Measurements from ENCODE around the gene PNMA6E.
"Not testable (repeated sequence)": the region's sequence is repeated elsewhere in the genome, so short reads cannot be mapped to it uniquely, and the experiment has no call there.

PNMA6E gene

DNA sequence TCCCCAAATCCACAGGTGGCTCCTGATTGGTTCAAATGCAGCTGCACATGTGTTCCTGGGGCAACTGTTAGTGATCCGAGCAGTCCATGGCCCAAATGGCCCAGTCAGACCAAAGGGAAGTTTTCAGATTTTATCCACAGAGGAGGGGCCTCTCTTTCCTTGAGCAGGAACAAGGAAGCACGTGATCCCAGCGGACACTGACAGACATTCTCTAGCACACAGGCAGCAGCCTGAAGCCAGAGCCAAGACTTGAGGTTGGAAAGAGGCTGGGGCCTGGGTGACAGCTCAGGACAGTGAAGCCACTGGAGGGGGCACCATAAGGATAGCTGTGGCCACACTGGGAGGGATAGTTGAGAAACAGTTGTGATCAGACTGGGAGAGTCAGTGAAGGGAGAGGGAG is 6.6 kb upstream of the PNMA6E start:
- no peak for DNase-seq

DNA sequence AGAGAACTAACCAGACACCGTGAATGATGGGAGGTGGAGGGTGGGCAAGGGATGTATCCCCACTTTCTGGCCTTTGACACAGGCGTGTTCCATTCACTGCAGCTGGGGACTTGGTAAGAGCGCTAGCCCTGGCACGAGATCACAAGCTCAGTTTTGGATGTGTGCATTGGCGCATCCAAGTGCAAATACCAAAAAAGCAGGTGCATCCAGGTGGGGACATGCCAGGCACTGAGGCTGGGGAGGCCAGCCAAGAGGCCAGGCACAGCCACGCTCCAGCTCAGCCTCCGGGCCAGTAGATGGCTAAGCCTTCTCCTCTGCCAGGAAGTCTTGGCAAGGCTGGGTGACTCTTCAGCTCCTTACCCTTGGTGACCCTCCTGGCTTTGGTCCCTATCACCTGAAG is 5.8 kb upstream of the PNMA6E start:
- no peak for DNase-seq

DNA sequence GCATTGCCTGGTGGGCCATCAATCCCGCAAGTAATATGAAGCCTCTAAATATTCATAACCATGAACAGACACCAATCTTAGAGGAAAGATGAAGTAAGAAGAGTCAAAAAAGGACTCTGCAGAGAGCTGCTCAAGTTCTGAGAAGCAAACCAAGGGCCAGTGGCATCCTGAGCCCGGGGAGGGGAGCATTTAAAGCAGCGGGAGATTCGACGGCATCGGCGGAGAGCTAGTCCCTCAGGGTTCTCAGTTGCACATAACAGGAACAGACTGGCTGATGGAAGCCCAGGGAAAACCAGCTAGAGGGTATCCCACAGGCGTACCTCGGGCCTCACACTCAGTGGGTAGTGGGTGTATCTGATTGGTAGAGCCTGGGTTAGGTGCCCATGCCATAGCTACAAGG is 4.9 kb upstream of the PNMA6E start:
- no peak for DNase-seq

DNA sequence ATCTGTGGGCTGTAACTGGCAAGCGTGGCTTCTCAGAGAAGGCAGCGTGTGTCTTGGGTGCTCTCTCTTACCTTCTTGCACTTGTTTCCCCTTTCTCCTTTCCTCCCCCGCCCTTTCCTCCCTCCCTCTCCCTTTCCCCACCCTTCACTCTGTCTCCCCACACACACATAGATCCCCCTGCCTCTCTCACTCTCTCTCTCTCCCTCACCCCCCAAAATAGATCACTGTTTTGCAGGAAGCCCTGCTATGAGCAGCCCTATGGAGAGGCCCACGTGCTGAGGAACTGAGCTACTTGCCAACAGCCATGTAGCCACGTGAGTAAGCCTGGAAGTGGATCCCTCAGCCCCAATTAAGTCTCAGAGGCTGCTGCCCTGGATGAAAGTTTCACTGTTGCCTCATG is 4.3 kb upstream of the PNMA6E start:
- DNase-seq, result no peak

DNA sequence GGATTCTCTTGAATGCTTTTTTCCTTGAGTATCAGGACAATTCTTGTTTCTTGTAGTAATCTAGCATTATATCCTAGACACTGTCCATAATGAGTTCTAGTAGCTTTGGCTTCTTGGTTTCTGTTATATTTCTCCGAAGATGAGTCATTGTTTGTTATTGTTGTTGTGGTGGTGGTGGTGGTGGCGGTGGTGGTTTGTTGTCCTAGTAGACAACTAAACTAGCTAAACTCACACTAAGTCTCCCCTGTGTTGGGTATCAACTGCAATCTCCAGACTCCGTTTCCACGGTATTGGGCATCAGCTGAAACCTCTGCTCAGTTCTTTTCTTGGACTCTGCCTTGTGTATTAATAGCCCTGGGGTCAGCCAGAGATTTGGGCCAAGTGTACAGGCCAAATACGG is 3.2 kb upstream of the PNMA6E start:
- DNase-seq, result not testable (repeated sequence)

DNA sequence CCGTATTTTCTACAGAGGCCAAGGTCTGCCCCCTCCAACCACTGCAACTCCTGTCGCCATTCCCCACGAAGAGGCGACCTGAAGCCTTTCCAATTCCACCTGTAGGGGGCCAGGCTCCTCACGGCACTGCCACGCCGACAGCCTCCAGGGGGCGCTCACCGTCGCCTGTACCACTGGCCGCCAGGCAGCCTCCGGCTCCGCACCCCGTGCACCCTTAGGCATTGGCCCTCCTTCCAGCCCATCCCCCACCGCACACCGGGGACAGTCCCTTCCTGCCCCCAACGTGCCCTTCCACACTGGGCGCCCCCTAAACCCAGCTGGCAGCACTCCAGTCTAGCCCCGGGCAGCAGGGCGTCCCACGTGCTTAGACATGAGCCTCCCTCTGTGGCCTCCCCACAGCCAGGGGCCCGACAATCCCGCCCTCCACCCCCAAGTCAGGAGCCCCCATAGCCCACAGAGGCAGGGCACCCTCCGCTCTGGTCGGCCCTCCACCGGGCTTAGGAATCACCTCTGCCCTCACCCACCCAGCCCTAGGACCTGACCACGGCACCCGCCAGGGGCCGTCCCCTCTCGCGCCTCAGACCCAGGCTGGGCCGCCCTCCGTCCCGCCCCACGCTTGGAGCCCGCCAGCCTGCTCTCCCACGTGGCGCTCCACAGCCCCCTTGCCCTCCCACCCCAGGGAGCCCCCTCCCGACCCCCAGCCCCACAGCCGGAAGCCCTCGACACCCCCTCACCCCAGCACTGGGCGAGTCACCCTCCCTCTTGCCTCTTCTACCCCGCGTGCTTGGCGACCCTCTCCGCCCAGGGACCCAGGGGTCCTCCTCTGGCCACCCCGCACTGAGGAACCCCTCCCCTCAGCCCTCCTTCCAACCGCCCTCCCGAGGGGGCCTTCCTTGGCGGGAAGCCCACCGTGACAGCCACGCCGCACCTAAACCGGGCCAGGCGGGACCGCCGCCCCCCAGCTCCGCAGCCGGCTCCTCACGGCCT is 711 bp downstream of the PNMA6E start:
- DNase-seq, result peak; percentile 58

DNA sequence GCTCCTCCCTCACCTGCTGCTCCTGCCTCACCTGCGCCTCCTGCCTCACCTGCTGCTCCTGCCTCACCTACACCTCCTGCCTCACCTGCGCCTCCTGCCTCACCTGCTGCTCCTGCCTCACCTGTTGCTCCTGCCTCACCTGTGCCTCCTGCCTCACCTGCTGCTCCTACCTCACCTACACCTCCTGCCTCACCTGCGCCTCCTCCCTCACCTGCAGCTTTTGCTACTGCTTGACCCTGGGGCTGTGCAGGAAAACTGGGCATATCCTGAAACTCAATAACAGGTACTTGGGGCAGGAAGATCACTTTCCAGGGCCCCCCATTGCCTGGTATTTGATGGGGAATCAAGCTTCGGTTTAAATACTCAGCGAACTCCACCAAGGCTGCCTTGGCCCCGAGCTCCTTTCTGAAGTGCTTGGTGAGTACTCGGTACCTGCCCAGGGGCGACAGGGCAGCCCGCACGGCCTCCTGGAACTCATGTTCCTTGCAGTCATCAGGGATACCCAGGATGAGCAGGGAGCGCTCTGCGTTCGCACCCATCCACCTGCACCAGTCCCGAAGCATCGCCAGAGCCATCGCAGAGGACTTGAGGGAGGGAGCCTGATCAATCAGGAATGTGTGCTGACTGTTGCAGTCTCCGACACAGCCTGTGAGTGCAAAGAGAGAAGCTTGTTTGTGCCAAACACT is 2.7 kb downstream of the PNMA6E start:
- DNase-seq, result no peak

DNA sequence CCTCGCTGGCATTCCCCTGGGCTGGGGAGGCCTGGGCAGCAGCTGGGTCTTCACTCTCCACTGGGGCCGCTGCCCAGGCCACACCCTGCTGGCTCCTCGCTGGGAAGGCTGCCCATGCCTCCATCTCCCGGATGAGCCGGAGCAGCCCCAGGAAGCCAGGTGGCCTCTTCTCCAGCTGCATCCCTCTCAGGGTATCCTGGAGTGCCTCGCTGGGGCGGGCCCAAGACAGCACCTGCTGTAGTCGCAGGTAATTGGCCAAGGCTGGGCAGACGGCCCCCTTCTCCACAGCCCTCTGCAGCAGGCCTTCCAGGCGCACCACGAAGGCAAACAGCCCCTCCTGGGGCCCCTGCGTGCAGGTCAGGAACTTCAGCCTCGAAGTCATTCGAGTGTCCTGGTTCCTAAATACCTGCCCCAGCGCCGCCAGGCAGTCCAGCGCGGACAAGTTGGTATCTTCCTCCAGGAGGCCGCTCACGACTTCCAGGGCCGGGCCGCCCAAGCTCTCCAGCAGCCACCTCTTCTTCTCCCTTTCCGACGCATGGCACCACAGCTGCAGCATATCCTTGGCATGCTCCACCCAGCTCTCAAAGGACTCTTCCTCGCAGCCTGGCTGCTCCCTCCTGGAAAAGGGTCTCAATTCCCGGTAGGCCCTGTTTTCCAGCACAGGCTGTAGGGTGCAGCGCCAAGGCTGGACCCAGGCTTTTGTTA is 3.7 kb downstream of the PNMA6E start:
- no peak for DNase-seq

DNA sequence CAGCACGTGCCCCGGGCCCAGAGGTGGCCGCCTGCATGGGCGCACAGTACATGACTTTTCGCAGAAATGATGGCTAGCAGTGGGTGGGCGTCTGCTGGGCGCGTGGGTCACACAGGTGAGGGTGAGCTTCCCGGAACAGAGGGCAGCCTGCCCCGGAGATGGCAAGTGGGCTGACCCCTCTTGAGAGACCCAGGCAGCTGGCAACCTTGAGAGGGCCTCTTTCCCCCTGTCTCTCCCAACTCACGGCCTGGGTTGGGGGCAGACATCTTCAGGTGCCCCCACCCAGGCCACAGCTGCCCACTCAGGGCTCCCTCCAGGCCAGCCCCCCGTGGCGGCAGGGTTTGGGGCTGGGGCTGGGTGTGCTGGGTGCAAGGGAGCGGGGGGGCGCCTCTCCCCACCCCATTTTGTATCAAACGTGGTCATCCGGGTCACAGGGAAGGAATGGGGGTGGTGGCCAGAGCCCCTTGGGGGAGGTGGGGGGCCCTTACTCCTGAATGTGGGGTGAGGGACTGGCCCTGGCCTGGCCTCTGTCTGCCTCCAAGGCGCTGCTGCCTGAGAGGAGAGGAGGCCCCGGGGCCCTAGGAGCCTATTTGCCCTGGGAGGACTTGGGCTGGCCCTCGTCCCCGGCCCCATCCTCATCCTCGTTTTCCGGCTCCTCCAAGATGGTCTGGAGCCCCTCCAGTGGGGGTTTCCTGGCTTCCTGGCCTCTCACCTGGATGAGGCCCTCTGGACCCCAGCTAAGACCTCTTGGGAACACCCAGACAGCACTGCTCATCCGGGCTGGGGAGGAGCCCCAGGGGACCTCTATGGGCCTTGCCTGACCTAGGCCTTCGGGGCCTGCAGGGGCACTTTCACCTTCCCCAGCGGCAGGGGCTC is 4.6 kb downstream of the PNMA6E start:
- DNase-seq, result no peak

DNA sequence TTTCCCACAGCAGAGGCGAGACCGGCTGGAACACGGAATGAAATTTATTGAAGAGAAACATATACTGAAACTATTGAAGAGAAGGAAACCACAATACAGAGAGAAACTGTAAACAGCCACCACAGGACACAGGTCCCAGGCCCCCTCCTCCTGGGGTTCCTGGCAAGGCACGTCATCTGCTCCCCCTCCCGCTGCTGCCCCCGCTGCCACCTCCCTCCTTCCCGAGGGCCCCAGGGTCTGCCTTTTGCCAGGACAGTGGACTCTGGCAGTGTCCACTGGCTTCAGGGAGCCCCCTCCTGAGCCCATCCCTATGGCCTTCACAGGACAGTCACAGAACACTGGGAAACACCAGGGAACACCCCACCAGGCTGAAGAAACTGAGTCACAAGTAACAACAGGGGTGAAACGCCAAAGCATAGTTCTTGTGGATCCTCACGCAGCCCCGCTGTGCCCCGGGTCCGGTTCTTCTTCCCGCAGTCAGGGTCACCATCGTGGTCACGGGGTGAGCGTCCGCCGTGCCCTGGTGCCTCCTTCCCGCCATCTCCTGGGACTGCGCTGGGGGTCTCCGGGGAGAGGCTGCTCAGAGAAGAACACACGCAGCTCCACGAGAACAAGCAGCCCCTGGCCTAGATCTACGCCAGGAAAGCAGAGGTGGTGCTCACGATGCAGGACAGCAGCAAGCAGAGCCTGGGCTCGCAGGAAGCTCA is 5.4 kb downstream of the PNMA6E start:
- no peak for DNase-seq

DNA sequence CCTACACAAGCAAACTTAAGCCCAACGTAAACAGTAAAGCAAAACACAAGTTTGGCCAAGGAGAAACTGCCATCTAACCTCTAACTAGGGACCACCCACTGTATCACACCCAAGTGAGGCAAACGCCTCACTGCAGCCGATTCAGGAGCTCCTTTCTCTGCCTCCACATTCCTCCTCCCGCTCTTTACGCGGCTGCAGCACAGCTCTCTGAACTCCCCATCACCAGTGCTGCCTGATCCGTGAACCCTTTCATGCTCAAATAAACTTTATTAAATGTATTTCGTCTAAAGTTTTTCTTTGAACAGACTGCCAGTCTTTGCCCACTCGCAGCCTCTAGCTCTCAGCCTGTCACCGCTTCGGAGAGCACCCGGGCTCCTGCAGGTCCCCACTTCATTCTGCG is 6.5 kb downstream of the PNMA6E start:
- DNase-seq, result no peak

DNA sequence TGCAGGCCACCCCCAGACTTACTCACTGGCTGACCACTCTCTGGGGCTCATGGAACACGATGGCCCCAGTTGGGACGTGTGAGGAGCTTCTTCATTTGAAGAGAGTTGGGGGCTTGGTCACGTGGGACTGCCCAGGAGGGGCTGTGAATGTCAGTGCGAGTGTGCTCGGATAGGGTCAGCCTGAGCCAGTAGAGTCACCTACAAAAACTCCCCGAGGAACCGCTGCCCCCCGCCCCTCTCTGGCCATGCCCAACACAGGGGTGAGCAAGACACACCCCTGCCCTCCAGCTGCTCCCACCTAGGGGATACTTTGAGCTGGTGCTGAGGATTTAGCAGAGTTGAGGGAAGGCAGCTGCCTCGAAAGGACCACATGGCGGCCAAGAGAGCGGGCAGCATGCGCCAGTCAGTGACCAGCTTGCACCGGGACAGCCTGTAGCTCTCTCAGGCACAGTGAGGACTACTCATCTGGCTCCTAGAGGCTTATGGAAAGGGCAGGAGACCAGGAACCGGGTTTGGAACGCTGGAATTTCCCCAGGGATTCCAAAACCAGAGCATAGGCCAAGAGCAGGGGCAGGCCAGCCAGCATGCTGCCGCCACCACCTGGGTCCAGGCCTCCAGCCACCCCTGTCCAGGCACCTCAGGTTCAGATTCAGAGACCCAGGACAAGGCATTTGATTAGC is 8.4 kb downstream of the PNMA6E start:
- DNase-seq, result no peak

DNA sequence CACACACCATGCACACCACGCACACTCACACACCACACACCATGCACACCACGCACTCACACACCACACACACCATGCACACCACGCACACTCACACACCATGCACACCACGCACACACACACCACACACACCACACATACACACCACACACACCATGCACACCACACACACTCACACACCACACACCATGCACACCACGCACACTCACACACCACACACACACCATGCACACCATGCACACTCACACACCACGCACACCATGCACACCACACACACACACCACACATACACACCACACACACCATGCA is 11.7 kb downstream of the PNMA6E start:
- DNase-seq, result not testable (repeated sequence)

DNA sequence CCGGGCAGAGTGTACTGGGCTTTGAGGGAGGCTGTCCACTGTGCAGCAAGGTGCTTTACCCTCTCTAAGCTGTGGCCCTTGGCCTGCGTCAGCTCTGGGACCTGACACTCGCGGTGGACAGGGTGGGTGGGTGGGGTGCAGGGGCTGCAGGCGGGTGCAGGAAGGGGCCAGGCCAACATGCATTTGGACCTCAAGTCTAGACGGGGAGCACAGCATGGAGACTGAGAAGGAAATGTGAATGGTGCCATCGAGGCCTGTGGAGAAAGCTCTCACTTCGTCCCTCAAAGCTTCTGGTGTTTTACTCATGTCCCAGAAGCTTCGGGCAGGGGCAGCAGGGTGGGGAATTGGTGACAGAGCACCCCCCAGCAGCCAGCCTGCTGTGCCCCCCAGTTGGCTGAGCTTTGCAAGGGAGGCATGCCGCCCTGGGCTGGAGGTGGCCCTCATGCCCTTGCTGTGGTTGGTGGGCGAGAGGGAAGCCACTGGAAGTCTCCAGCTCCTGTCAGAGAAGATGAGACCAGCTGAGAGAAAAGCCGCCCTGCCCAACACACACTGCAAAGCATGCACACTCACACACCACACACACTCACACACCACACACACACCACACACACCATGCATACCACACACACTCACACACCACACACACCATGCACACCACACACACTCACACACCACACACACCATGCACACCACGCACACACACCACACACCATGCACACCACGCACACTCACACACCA is 12.3 kb downstream of the PNMA6E start:
- DNase-seq, result no peak

DNA sequence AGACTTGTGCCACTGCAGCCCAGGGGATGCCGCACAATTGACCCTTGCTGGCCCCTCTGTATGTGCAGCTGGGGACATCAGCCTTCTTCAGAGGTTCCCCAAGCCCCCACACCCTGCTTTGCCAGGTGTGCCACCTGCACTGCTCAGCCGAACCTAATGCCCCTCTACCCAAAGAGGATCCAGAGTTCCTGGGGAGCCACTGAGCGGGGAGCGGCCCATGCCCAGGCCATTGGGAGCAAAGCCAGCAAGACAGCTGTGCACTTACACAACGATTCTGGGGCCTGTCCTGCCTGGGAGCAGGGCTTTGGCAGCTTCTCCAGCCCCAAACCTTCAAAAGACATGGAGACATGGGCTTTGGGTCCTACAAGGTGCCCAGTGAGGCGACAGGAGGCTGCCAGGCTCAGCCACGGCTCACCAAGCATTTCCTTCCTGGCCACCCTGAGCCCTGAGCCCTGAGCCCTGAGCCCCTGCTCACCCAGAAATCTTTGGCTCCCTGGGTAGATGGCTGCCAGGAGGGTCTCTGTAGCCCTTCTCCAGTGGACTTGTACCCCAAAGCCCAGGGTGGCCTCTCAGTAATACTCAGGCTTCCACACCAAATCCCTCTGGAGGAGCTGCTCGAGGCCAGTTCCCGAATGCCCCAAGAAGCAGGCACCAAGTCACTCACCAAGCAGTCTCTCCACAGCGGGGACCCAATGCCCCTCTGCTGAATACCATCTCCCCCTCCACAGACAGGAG is 13.0 kb downstream of the PNMA6E start:
- no peak for DNase-seq

DNA sequence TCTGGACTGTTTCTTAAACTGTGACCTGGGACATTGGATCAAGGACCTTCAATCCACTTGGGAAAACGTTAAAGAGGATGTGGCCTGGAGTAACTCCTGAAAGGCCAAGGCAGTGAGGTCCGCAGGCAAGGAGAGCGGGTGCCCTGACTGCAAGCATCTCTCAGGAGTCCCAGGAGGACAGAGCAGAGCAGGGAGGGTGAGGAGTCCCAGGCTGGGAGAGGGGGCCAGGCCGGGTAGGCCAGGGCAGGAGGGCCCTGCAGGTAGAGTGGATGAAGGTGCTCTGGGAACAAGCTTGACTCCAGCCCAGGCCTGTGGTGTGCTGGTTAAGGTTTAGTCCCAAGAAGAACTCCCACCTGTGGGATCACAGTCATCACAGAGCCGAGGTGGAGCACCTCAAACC is 13.8 kb downstream of the PNMA6E start:
- no peak for DNase-seq

DNA sequence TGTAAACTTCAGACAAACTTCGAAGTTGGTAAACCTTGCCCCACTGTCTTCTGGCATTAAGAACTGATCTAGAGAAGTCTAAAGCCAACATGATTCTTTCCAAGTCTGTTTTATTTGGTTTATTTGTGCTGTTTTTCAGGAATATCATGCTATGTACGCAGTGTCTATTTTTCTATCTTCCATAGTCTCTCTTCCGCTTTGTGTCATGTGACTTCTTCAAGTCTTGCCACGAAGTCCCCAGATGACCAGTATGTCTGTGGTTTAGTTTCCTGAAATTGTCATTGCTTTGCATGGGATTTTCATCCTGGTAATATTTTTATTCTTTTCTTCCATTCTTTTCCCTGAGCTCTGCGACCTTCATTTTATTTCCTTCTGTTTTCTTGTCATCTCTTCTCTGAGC is 15.1 kb downstream of the PNMA6E start:
- no peak for DNase-seq

DNA sequence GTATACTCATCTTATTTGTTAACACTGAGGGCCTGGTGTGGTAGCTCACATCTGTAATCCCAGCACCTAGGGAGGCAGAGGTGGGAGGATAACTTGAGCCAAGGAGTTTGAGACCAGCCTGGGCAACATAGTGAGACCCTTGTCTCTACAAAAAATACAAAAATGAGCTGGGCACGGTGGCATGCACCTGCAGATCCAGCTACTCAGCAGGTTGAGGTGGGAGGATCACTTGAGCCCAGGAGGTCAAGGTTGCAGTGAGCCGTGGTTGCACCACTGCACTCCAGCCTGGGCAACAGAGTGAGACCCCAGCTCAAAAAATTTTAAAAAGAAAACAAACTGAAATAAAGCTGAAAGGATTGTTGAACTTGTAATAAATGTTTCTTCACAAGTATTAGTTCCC is 16.2 kb downstream of the PNMA6E start:
- not testable (repeated sequence) for DNase-seq

DNA sequence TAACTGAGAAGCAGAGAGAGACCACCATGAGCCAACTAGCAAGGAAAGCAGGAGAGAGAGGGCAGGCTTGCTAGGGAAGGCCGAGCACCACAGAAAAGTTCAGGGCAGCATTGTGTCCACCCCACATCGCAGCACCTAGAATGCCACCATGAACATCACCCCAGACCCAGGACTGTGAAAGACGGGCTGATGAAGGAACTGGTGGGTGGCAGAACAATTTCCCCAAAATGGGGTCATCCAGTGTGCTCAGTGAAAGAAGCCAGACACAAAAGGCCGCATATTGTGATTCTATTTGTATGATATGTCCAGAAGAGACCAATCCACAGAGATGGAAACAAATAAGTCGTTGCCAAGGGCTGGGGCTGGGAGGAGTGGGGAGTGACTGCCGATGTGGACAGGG is 16.8 kb downstream of the PNMA6E start:
- no peak for DNase-seq

Measured in stimulated activated CD4-positive, alpha-beta T cell treated with anti-CD3 and anti-CD28 coated beads, Interleukin-4, amount 100 ng/mL, for 1 hour (primary cell).